ENCODE results near the gene ASMT.
"Not testable (repeated sequence)": the region's sequence is repeated elsewhere in the genome, so short reads cannot be mapped to it uniquely, and the experiment has no call there.

Gene ASMT

DNA sequence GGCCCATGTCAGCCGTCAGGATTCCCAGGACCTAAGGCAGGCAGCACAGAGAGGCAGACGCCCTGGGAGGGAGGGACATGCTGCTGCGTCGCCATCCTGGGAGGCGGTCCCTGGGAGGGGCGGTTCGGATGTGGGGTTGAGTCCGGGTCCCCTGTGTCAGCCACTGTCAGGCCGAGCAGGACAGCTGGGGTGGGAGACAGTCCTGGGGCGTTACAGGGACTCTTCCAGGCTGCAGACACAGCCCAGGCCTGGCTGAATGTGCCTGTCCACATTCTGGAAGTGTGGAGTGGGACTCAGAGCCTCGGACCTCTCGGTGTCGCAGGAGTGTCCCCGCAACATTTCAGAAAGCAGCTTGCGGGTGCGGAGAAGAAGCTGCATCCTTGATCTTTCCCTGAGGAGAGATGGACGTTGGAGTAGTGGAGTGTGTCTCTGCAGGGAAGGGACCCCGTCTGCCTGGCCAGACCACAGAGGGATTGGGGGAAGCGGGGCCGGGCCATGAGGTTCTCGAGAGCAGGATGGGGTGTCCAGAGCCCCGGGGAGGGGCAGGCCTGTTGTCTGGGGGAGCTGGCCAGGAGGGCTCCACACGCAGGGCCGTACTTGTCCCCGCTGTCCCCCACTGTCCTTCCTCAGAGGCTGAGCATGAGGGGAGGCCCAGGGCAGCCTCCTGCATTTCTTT lies 17.4 kb upstream of the ASMT start:
- DNase-seq (ENCODE audit: low read depth in 1 of 2, low spot score in 1 of 2): no peak

DNA sequence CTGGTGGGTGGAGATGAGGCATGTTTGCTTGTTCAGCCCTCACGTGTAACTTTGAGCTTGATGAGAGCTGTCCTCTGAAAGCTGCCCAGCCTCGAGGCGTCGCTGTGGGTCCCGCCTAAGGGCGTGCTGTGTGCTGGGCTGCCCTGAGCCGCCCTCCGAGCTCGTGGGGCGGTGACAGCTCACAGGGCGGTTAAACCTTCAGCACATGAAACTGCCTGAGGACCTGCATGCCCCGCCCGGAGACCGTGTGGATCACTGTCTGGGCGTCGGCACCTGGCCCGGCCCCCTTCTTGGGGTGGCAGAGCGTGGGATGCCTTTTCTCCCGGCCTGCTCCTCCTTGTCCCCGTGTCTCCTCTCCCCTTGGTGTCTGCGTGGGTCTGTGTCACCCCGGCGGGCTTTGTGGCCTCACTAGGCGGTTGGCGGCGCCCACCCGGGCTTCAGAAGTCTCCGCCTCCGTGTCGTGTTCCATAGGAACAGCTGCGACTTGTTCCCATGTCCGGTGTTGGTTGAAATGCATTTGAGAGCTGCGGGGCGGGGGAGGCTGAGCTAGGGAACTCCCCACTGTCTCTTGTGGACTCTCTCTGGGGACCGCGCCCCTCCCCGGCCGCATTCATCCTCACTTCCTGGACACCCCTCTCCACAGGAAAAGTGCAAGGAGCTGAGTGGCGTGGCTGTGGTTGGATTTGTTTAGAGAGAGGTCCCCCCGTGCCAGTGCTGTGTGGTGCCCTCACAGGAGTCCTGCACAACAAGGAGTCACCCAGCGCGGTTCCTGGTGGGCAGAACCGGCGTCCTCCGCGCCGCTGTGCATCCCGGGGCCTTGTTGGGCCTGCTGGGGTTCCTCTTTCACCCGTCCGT lies 16.6 kb upstream of the ASMT start:
- DNase-seq (ENCODE audit: low read depth in 1 of 2, low spot score in 1 of 2): no peak

DNA sequence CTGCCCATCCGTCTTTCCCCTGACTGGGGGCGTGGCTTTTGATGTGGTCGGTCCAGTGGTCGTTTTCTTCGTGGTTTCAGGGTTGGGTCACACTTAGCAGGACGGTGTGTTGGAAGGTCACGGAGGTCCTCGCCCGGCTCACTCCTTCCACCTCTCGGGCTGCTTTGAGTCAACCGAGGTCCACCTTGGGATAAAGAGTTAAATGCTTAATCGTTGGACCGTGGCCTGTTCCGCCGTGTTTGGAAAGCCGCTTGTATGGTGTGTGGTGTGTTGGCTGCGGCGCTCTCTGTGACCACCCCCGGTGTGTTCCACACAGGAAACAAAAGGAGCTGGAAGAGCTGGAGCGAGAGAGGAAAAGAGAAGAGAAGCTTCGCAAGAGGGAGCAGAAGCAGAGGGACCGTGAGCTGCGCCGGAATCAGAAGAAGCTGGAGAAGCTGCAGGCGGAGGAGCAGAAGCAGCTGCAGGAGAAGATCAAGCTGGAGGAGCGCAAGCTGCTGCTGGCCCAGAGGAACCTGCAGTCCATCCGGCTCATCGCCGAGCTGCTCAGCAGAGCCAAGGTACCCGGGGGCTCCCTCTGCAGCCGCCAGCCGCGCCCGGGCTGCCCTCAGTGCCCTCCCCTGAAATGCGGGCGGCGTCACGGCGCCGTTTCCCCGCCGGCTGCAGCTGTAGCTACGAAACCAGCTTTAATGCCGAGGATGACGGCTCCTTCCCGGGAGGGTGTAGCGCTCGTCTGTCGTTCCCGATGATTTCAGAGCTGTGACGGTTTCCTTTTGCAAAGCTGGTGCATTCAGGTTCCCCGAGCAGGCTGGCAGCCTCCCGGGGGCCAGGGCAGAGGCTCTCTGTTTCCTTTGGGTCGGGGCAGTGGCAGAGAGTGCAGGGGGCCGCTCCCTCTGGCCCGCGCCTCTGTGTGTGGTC lies 15.7 kb upstream of the ASMT start:
- no peak for DNase-seq (ENCODE audit: low read depth in 1 of 2, low spot score in 1 of 2)

- no peak for DNase-seq (ENCODE audit: low read depth in 1 of 2, low spot score in 1 of 2)
Observed at GRCh38 chrX:1599791-1600405, 15.0 kb upstream of the ASMT start.

GRCh38 chrX:1600406-1601050 lies 14.3 kb upstream of the ASMT start:
- DNase-seq (ENCODE audit: low read depth in 1 of 2, low spot score in 1 of 2): no peak

- DNase-seq (ENCODE audit: low read depth in 1 of 2, low spot score in 1 of 2): no peak
Observed at GRCh38 chrX:1601051-1601767, 13.7 kb upstream of the ASMT start.

GRCh38 chrX:1601768-1602085 lies 13.1 kb upstream of the ASMT start:
- DNase-seq (ENCODE audit: low read depth in 1 of 2, low spot score in 1 of 2): no peak

DNA sequence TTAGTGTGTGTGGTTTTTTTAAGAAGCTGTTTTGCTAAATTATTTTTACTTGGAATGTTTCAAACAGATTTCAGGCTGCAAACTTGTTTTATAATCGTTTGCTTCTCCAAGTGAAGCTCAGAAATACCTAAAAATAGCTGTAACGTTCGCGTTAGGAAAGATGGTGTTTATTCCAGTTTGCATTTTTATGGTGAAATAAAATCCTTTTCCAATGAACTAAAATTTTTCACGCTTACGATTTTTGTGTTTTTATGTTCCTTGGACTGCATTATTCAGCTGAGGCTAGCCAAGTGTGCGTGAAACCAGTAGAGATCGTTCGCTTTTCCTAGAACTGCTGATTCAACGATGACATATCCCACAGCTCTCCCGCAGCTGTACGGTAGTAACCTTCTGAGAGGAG lies 12.6 kb upstream of the ASMT start:
- DNase-seq (ENCODE audit: low read depth in 1 of 2, low spot score in 1 of 2): no peak

GRCh38 chrX:1606496-1606895 lies 8.4 kb upstream of the ASMT start:
- DNase-seq (ENCODE audit: low read depth in 1 of 2, low spot score in 1 of 2): no peak

GRCh38 chrX:1609311-1609710 lies 5.5 kb upstream of the ASMT start:
- DNase-seq (ENCODE audit: low read depth in 1 of 2, low spot score in 1 of 2): no peak

DNA sequence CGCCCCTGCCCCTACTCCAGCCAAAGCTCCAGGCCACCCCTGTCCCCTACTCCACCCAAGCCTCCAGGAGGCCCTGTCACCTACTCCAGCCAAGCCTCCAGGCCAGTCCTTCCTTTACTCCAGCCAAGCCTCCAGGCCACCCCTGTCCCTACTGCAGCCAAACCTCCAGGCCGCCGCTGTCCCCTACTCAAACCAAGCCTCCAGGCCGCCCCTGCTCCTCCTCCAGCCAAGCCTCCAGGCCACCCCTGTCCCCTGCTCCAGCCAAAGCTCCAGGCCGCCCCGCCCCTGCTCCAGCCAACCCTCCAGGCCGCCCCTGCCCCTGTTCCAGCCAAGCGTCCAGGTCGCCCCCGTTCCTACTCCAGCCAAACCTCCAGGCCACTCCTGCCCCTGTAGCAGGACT lies 5.1 kb upstream of the ASMT start:
- DNase-seq (ENCODE audit: low read depth in 1 of 2, low spot score in 1 of 2): no peak

- no peak for DNase-seq (ENCODE audit: low read depth in 1 of 2, low spot score in 1 of 2)
Observed at GRCh38 chrX:1610166-1610565, 4.7 kb upstream of the ASMT start.

GRCh38 chrX:1610736-1611135 lies 4.1 kb upstream of the ASMT start:
- DNase-seq (ENCODE audit: low read depth in 1 of 2, low spot score in 1 of 2): no peak

DNA sequence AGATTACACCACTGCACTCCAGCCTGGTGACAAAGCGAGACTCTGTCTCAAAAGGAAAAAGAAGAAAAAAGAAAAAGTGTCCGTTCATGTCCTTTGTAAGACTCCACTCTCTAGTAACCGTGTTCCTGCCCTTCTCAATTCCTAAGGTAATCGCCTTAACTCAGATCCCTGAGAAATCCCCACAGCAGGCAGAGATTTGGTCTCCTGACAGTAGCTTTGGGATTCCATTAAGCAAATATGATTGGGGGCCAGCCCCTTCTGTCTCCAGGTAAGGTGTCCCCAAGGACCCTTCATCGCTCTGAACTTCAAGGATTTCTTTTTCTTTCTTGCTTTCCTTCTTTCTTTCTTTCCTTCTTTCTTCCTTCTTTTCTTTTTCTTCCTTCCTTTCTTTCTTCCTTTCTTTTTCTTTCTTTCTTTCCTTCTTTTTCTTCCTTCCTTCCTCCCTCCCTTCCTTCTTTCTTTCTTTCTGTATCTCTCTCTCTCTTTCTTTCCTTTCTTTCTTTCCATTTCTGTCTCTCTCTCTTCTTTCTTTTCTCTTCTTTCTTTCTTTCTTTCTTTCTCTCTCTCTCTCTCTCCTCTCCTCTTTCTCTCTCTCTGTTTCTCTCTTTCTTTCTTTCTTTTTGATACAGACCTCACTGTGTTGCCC lies 2.1 kb upstream of the ASMT start:
- no peak for DNase-seq (ENCODE audit: low read depth in 1 of 2, low spot score in 1 of 2)

GRCh38 chrX:1618689-1619088 lies 3.8 kb downstream of the ASMT start:
- no peak for DNase-seq (ENCODE audit: low read depth in 1 of 2, low spot score in 1 of 2)

DNA sequence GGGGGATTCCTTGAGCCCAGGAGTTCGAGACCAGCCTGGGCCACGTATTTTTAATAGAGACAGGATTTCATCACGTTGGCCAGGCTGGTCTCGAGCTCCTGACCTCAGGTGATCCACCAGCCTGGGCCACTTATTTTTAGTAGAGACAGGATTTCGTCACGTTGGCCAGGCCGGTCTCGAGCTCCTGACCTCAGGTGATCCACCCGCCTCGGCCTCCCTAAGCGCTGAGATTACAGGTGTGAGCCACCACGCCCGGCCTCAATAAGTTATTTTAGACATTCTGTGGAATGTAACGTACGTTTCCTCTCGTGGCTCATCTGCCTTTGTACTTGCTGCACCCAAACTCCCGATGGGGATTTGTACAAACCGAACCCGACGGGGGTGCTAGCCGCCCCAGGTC lies 8.8 kb downstream of the ASMT start:
- DNase-seq (ENCODE audit: low read depth in 1 of 2, low spot score in 1 of 2): no peak

DNA sequence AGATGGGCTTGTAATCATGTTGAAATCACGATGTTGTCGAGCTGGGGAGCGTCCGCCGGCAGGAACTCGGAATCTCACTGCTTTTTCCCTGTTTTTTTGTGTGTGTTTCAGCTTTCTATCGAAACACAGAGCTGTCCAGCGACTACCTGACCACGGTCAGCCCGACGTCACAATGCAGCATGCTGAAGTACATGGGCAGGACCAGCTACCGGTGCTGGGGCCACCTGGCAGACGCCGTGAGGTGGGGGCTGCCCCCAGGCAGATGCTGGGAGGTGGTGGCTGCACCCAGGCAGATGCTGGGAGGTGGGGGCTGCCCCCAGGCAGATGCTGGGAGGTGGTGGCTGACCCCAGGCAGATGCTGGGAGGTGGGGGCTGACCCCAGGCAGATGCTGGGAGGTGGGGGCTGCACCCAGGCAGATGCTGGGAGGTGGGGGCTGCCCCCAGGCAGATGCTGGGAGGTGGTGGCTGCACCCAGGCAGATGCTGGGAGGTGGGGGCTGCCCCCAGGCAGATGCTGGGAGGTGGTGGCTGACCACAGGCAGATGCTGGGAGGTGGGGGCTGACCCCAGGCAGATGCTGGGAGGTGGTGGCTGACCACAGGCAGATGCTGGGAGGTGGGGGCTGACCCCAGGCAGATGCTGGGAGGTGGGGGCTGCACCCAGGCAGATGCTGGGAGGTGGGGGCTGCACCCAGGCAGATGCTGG lies 9.4 kb downstream of the ASMT start:
- DNase-seq (ENCODE audit: low read depth in 1 of 2, low spot score in 1 of 2): not testable (repeated sequence)

DNA sequence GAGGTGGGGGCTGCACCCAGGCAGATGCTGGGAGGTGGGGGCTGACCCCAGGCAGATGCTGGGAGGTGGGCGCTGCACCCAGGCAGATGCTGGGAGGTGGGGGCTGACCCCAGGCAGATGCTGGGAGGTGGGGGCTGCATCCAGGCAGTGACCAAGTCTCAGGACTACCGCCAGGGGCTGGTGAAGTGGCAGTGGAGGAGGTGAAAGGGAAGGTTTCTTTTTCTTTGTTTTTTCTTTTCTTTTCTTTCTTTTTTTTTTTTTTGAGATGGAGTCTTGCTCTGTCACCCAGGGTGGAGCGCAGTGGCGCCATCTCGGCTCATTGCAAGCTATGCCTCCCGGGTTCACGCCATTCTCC lies 10.0 kb downstream of the ASMT start:
- not testable (repeated sequence) for DNase-seq (ENCODE audit: low read depth in 1 of 2, low spot score in 1 of 2)

- no peak for DNase-seq (ENCODE audit: low read depth in 1 of 2, low spot score in 1 of 2)
Observed at GRCh38 chrX:1629244-1629643, 14.4 kb downstream of the ASMT start.
